Measurements from ENCODE around the gene CFAP298.
"Not testable (repeated sequence)": the region's sequence is repeated elsewhere in the genome, so short reads cannot be mapped to it uniquely, and the experiment has no call there.

CFAP298 gene

GRCh38 chr21:32612075-32612998 lies at the start of gene CFAP298:
CFAP298 (minus strand) TSS chr21:32612377; CDS start chr21:32612243, 134 bp downstream.
- DNase-seq, result peak; percentile 70 to 77

- not testable (repeated sequence) for DNase-seq
Observed at GRCh38 chr21:32661026-32661782, 49.0 kb upstream of the CFAP298 start.

- no peak for DNase-seq
Observed at GRCh38 chr21:32658524-32658923, 46.3 kb upstream of the CFAP298 start.

GRCh38 chr21:32653326-32653901 lies 41.2 kb upstream of the CFAP298 start:
- peak in 1 of 2 experiments; percentile 10 for DNase-seq

- DNase-seq, result no peak
Observed at GRCh38 chr21:32648165-32648564, 36.0 kb upstream of the CFAP298 start.

GRCh38 chr21:32645261-32646182 lies 33.3 kb upstream of the CFAP298 start:
- no peak for DNase-seq

GRCh38 chr21:32641710-32642698 lies 29.8 kb upstream of the CFAP298 start:
- no peak for DNase-seq

GRCh38 chr21:32626621-32627196 lies 14.5 kb upstream of the CFAP298 start:
- no peak for DNase-seq

- DNase-seq, result not testable (repeated sequence)
Observed at GRCh38 chr21:32618218-32618617, 6.0 kb upstream of the CFAP298 start.

- DNase-seq, result no peak
Observed at GRCh38 chr21:32613436-32614043, 1.4 kb upstream of the CFAP298 start.

GRCh38 chr21:32612999-32613337 lies 791 bp upstream of the CFAP298 start:
- no peak for DNase-seq

- peak; percentile 10 to 25 for DNase-seq
Observed at GRCh38 chr21:32611471-32611997, 643 bp downstream of the CFAP298 start.

GRCh38 chr21:32610940-32611339 lies 1.2 kb downstream of the CFAP298 start:
- not testable (repeated sequence) for DNase-seq

GRCh38 chr21:32608851-32609250 lies 3.3 kb downstream of the CFAP298 start:
- no peak for DNase-seq

GRCh38 chr21:32605469-32605868 lies 6.7 kb downstream of the CFAP298 start:
- no peak for DNase-seq

- DNase-seq, result no peak
Observed at GRCh38 chr21:32604464-32604863, 7.7 kb downstream of the CFAP298 start.

- no peak for DNase-seq
Observed at GRCh38 chr21:32603131-32603530, 9.0 kb downstream of the CFAP298 start.

- DNase-seq, result no peak
Observed at GRCh38 chr21:32602099-32602498, 10.1 kb downstream of the CFAP298 start.

- DNase-seq, result no peak
Observed at GRCh38 chr21:32599526-32599925, 12.7 kb downstream of the CFAP298 start.

- no peak for DNase-seq
Observed at GRCh38 chr21:32599091-32599490, 13.1 kb downstream of the CFAP298 start.

Data from stimulated activated CD4-positive, alpha-beta T cell treated with anti-CD3 and anti-CD28 coated beads, Interleukin-4, amount 100 ng/mL, for 4 hours (primary cell).